ENCODE results near the gene PKIB. TPM values are rescaled to one million over a fixed set of nuclear protein-coding genes. Genes with fewer than 3 reads are reported as not detected.

PKIB gene, protein sequence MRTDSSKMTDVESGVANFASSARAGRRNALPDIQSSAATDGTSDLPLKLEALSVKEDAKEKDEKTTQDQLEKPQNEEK
- 23.2 and 48.5 TPM in 2 replicates for total RNA-seq

- peak; percentile 45 for TF ChIP-seq CTCF (conservative IDR thresholded peaks at IDR 0.05; ENCODE audit: low read depth, low read length)
- H3K4me3 ChIP-seq (ENCODE audit: low read depth, low read length) = peak within 1 kb of the TSS; percentile 67
- no peak for DNase-seq (ENCODE audit: low read depth)
Measured at GRCh38 chr6:122609881-122610689, at the start of gene PKIB. Gene PKIB (plus strand): TSS chr6:122610405. CDS start chr6:122717795, 107,390 bp downstream.

GRCh38 chr6:122563364-122564052 lies 46.7 kb upstream of the PKIB start:
- no peak for DNase-seq (ENCODE audit: low read depth)
- no peak for TF ChIP-seq CTCF (conservative IDR thresholded peaks at IDR 0.05; ENCODE audit: low read depth, low read length)
- H3K4me3 ChIP-seq (ENCODE audit: low read depth, low read length) = no peak overlapping the region

DNA sequence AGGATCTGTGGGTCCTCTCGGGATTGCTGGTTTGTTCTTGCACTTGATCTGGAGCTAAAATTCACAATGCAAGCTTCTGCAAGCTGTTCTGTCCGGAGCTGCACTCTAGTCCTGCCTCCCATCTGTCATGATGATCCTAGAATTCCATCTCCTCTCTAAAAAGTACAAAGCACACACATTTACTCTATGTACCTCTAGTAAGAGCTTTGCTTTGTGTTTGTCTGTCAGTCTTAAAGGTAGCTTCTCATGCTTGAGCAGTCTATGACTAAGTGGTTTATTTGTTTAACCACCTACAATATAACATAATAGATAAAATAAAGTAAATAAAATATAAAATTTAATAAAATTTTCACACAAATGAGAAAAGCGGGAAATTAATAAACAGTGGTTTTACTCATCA lies 46.0 kb upstream of the PKIB start:
- no peak for TF ChIP-seq CTCF (conservative IDR thresholded peaks at IDR 0.05; ENCODE audit: low read depth, low read length)
- H3K4me3 ChIP-seq (ENCODE audit: low read depth, low read length) = no peak overlapping the region
- no peak for DNase-seq (ENCODE audit: low read depth)

- no peak for DNase-seq (ENCODE audit: low read depth)
- no peak overlapping the region for H3K4me3 ChIP-seq (ENCODE audit: low read depth, low read length)
- no peak for TF ChIP-seq CTCF (conservative IDR thresholded peaks at IDR 0.05; ENCODE audit: low read depth, low read length)
Measured at GRCh38 chr6:122565708-122566107, 44.5 kb upstream of the PKIB start.

DNA sequence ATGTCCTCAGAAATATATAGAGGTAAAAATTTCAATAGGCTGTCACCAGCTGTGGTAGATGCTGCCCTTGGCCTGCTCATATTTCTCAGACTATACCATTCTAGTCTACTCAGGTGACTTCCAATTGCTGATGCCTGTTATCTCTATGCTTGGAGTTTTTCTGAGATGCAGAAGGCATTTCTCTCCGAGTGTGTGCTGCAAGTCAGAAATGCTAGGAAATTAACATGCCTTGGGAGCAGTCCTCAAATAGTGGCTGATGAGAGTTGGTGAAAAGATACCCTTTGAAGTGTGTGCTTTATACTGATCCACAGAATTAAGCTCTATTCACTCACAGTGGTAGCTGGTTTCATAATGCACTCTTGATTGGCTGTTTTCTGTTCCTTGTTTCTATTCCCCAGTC lies 43.2 kb upstream of the PKIB start:
- DNase-seq (ENCODE audit: low read depth) = no peak
- TF ChIP-seq CTCF (conservative IDR thresholded peaks at IDR 0.05; ENCODE audit: low read depth, low read length) = no peak
- H3K4me3 ChIP-seq (ENCODE audit: low read depth, low read length) = no peak overlapping the region

DNA sequence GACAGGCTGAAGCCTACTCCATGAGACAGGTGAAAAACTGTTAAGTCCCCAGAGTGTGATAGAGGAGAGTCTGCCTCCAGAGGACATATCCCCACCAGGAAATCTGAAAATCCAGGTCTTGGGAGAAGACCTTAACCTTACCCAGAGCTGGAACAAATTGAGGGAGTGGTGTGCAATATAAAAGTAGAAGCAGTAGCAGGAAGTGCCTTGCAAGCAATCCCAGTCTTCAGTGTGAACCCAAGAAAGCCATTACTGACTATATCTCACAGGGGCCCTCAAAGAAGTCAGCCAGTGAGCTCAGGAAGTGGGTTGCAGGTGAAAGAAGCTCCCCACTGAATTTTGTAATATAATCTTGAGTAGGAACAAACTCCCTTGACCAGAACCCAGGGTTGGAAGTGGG lies 41.9 kb upstream of the PKIB start:
- no peak for TF ChIP-seq CTCF (conservative IDR thresholded peaks at IDR 0.05; ENCODE audit: low read depth, low read length)
- no peak for DNase-seq (ENCODE audit: low read depth)
- no peak overlapping the region for H3K4me3 ChIP-seq (ENCODE audit: low read depth, low read length)
